Liver (tissue), 9 donors: ENCODE results near the gene U2AF2. TPM values are rescaled to one million over a fixed set of nuclear protein-coding genes. Genes with fewer than 3 reads are reported as not detected.

ENCODE experiments used
- DNase-seq: peaks from one replicate; pipeline ENCODE4 v3.0.0-alpha.2; 2017; ENCODE audit warnings: low spot score
- H3K27ac ChIP-seq, 2 donors: one replicate each; pipeline ENCODE4 v1.7.0; 2013; ENCODE audit warnings: inconsistent platforms in 2 of 2, low read length in 2 of 2, control low read depth in 1 of 2, low read depth in 1 of 2, mild to moderate bottlenecking in 1 of 2
- H3K27me3 ChIP-seq, 4 donors: one replicate each; pipeline versions ENCODE4 v1.6.1 to v1.7.0; 2013; ENCODE audit warnings: low read length in 3 of 4, inconsistent platforms in 1 of 4, mild to moderate bottlenecking in 1 of 4, moderate library complexity in 1 of 4; ENCODE audit not compliant: control insufficient read depth in 4 of 4, insufficient read depth in 4 of 4
- H3K36me3 ChIP-seq, 4 donors: one replicate each; pipeline versions ENCODE4 v1.6.1 to v1.7.0; 2013; ENCODE audit warnings: low read length in 3 of 4, mild to moderate bottlenecking in 3 of 4, low read depth in 1 of 4, moderate library complexity in 1 of 4; ENCODE audit not compliant: control insufficient read depth in 4 of 4, insufficient read depth in 3 of 4
- H3K4me1 ChIP-seq, 4 donors: one replicate each; pipeline versions ENCODE4 v1.6.1 to v1.7.0; 2013; ENCODE audit warnings: low read length in 3 of 4, mild to moderate bottlenecking in 3 of 4, moderate library complexity in 1 of 4; ENCODE audit not compliant: control insufficient read depth in 4 of 4, insufficient read depth in 4 of 4
- H3K4me3 ChIP-seq, 3 donors: one replicate each; pipeline versions ENCODE4 v1.6.1 to v1.7.0; 2013; ENCODE audit warnings: low read length in 3 of 3, control low read depth in 1 of 3, low read depth in 1 of 3, mild to moderate bottlenecking in 1 of 3
- H3K9ac ChIP-seq, 2 donors: one replicate each; pipeline ENCODE4 v1.7.0; 2013; ENCODE audit warnings: low read length in 2 of 2, mild to moderate bottlenecking in 2 of 2, moderate library complexity in 2 of 2, control low read depth in 1 of 2, low read depth in 1 of 2
- H3K9me3 ChIP-seq, 4 donors: one replicate each; pipeline versions ENCODE4 v1.6.1 to v1.7.0; 2013; ENCODE audit warnings: low read length in 3 of 4; ENCODE audit not compliant: control insufficient read depth in 4 of 4
- CTCF ChIP-seq: fragments of 150-350 bp; IDR thresholded peaks from 2 replicates; pipeline ENCODE4 v1.5.1; 2017; ENCODE audit warnings: improper control_type of control experiment, low read depth, low read length; ENCODE audit not compliant: missing input control
- EGR1 ChIP-seq, 2 donors: IDR thresholded peaks; 2 replicates each; pipeline ENCODE4 v1.6.1; 2016 to 2018; ENCODE audit warnings: antibody characterized with exemption in 2 of 2, low read depth in 2 of 2
- FOXA1 ChIP-seq: IDR thresholded peaks from 2 replicates; pipeline ENCODE4 v1.6.1; 2016; ENCODE audit warnings: antibody characterized with exemption
- FOXA2 ChIP-seq: IDR thresholded peaks from 2 replicates; pipeline ENCODE4 v1.6.1; 2016; ENCODE audit warnings: antibody characterized with exemption
- GABPA ChIP-seq, 2 donors: IDR thresholded peaks in 1 of 2; conservative IDR thresholded peaks in 1 of 2; 2 replicates each; pipeline ENCODE4 v1.6.1; 2016; ENCODE audit warnings: antibody characterized with exemption in 2 of 2, mild to moderate bottlenecking in 1 of 2, moderate library complexity in 1 of 2
- HNF4A ChIP-seq, 2 donors: conservative IDR thresholded peaks; 2 replicates each; pipeline ENCODE4 v1.6.1; 2016; ENCODE audit warnings: antibody characterized with exemption in 2 of 2, mild to moderate bottlenecking in 2 of 2
- HNF4G ChIP-seq: IDR thresholded peaks from 2 replicates; pipeline ENCODE4 v1.6.1; 2016; ENCODE audit warnings: antibody characterized with exemption
- JUND ChIP-seq, 2 donors: IDR thresholded peaks; 2 replicates each; pipeline ENCODE4 v1.6.1; 2016; ENCODE audit warnings: antibody characterized with exemption in 2 of 2
- MAX ChIP-seq: IDR thresholded peaks from 2 replicates; pipeline ENCODE4 v1.6.1; 2016; ENCODE audit warnings: antibody characterized with exemption
- NR2F2 ChIP-seq: IDR thresholded peaks from 2 replicates; pipeline ENCODE4 v1.6.1; 2016; ENCODE audit warnings: antibody characterized with exemption
- RAD21 ChIP-seq, 2 donors: IDR thresholded peaks; 2 replicates each; pipeline ENCODE4 v1.6.1; 2016; ENCODE audit warnings: antibody characterized with exemption in 2 of 2, mild to moderate bottlenecking in 2 of 2
- REST ChIP-seq: IDR thresholded peaks from 2 replicates; pipeline ENCODE4 v1.6.1; 2016; ENCODE audit warnings: antibody characterized with exemption, mild to moderate bottlenecking
- RXRA ChIP-seq, 2 donors: IDR thresholded peaks; 2 replicates each; pipeline ENCODE4 v1.6.1; 2017 to 2018; ENCODE audit warnings: antibody characterized with exemption in 2 of 2, mild to moderate bottlenecking in 1 of 2
- SP1 ChIP-seq: IDR thresholded peaks from 2 replicates; pipeline ENCODE4 v1.6.1; 2018; ENCODE audit warnings: antibody characterized with exemption, mild to moderate bottlenecking
- TAF1 ChIP-seq: conservative IDR thresholded peaks from 2 replicates; pipeline ENCODE4 v1.6.1; 2016; ENCODE audit warnings: antibody characterized with exemption, mild to moderate bottlenecking
- YY1 ChIP-seq: IDR thresholded peaks from 2 replicates; pipeline ENCODE4 v1.6.1; 2016; ENCODE audit warnings: antibody characterized with exemption, mild to moderate bottlenecking
- WGBS: extraction: QIAGEN DNeasy Blood & Tissue Kit; methylation state at CpG from one replicate; pipeline ENCODE4 v1.1.7; 2013; 5-methylcytosine and 5-hydroxymethylcytosine counted together
- polyA plus RNA-seq, 2 donors: library from polyadenylated mRNA; stranded (reverse) in 1 of 2; unstranded in 1 of 2; fragments of 200-250 nt in 1 of 2; fragments of >200 nt in 1 of 2; fragmentation: Nextera tagmentation in 1 of 2; extraction: Ambion mirVana in 1 of 2; gene quantifications; one replicate each; pipeline versions ENCODE4 v1.2.1 to v1.2.3, GENCODE V29; 2013 to 2015
- total RNA-seq, 2 donors: library from RNA; depleted of rRNA; stranded (reverse); fragments of >200 nt; gene quantifications; one replicate each; pipeline ENCODE4 v1.2.3, GENCODE V29; 2014
- TF ChIP-seq, protein P1 (sequence below): IDR thresholded peaks from 2 replicates; pipeline ENCODE4 v1.6.1; 2016; ENCODE audit warnings: antibody characterized with exemption
- TF ChIP-seq, protein P2 (sequence below): IDR thresholded peaks from 2 replicates; pipeline ENCODE4 v1.6.1; 2016; ENCODE audit warnings: antibody characterized with exemption
- donor health status: healthy.
- donor health status: healthy.
- donor health status: healthy.
- donor health status: healthy.
- donor health status: healthy.

Gene U2AF2
- total and polyA plus RNA-seq, 4 donors: 8.6 to 66.6 (median 51.2) TPM

DNA sequence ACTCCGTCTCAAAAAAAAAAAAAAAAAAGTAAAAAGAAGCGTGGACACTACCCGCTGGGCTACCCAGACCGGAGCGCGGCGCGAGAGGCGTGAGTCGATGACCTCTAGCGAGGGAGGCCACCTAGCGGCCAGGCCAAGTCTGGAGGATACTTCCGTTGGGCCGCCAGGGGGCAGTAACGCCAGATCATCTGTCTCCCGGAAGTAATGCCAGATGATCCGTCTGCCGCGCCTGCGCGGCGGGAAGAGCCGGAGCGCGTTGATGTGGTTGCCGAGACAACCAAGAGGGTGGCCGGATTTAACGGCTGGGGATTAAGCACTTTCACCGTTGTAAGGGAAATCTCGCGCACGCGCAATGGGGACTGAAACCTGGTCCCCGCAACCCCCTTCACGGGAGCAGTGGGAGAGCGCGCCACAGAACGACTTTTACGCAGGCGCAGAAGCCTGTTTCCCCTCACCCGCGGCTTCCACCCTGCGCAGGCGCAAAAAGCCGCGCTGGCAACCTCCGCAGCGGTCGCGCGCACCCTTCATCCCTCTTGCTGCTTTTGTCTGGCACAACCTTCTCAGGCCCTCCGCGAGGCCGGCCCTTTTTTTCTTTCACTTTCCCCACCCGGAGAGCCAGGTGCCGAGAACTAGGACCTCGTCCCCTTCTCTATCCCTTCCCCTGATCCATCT lies 1.0 kb upstream of the U2AF2 start:
- peaks cover 10 to 41% (median 37%) of the 10 kb centered on the region in 4 donors for H3K4me1 ChIP-seq

More for the DNA sequence above, 1.0 kb upstream of the U2AF2 start:
- H3K27me3 ChIP-seq: no peaks in the 10 kb centered on the region
- no peaks in the 10 kb centered on the region for H3K9me3 ChIP-seq
- peak overlapping the region; percentile 94 to 96 for H3K27ac ChIP-seq
- no peaks in the 10 kb centered on the region for H3K36me3 ChIP-seq
- peak overlapping the region; percentile 78 to 90 for H3K9ac ChIP-seq
- DNase-seq: peak; percentile 97
- peak overlapping the region; percentile 76 to 89 (median 78) for H3K4me3 ChIP-seq
- under 1% methylated on average over 57 of the region's 57 CpGs for WGBS
- TF ChIP-seq TAF1 (no peak), MAX (peak; percentile 47), EGR1 (IDR thresholded peaks at IDR 0.05; ENCODE audit: low read depth in 2 of 2) (no peak), JUND (IDR thresholded peaks at IDR 0.05) (no peak), SP1 (peak; percentile 48), FOXA2 (no peak), RXRA (IDR thresholded peaks at IDR 0.05) (peak; percentile 79 to 87), FOXA1 (no peak), YY1 (peak; percentile 55), HNF4G (no peak), CTCF (peak; percentile 100), HNF4A (conservative IDR thresholded peaks at IDR 0.05) (no peak), REST (no peak), RAD21 (IDR thresholded peaks at IDR 0.05) (peak; percentile 72 to 80), GABPA (IDR thresholded peaks at IDR 0.05 in 1 of 2, conservative IDR thresholded peaks at IDR 0.05 in 1 of 2) (peak; percentile 67 to 84), NR2F2 (peak; percentile 84)
- TF ChIP-seq, protein P1, sequence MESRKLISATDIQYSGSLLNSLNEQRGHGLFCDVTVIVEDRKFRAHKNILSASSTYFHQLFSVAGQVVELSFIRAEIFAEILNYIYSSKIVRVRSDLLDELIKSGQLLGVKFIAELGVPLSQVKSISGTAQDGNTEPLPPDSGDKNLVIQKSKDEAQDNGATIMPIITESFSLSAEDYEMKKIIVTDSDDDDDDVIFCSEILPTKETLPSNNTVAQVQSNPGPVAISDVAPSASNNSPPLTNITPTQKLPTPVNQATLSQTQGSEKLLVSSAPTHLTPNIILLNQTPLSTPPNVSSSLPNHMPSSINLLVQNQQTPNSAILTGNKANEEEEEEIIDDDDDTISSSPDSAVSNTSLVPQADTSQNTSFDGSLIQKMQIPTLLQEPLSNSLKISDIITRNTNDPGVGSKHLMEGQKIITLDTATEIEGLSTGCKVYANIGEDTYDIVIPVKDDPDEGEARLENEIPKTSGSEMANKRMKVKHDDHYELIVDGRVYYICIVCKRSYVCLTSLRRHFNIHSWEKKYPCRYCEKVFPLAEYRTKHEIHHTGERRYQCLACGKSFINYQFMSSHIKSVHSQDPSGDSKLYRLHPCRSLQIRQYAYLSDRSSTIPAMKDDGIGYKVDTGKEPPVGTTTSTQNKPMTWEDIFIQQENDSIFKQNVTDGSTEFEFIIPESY: peak; percentile 11
- TF ChIP-seq, protein P2, sequence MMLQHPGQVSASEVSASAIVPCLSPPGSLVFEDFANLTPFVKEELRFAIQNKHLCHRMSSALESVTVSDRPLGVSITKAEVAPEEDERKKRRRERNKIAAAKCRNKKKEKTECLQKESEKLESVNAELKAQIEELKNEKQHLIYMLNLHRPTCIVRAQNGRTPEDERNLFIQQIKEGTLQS: no peak
